Stimulated activated memory B cell treated with anti-CD40 and anti-IgM and Interleukin-4, amounts not matched to agents 10 μg/mL and 1 μg/mL and 100 μg/mL, for 72 hours (primary cell): ENCODE measurements around the gene DCAF8L1.
"Not testable (repeated sequence)": the region's sequence is repeated elsewhere in the genome, so short reads cannot be mapped to it uniquely, and the experiment has no call there.

ENCODE experiments used
- ATAC-seq: fragments of 150-1000 bp; cut with Tn5 transposase; 2 replicates; pipeline ENCODE4 v1.10.0; 2021
- H3K27ac Mint-ChIP-seq: one replicate; pipeline ENCODE4 v1.8.0; 2022; ENCODE audit warnings: mild to moderate bottlenecking, mixed read lengths
- H3K27me3 Mint-ChIP-seq: one replicate; pipeline ENCODE4 v1.8.0; 2022; ENCODE audit warnings: mixed read lengths
- H3K36me3 Mint-ChIP-seq: one replicate; pipeline ENCODE4 v1.8.0; 2022; ENCODE audit warnings: mixed read lengths
- H3K4me1 Mint-ChIP-seq: one replicate; pipeline ENCODE4 v1.8.0; 2022; ENCODE audit warnings: mixed read lengths
- H3K4me3 Mint-ChIP-seq: one replicate; pipeline ENCODE4 v1.8.0; 2022; ENCODE audit warnings: mild to moderate bottlenecking, moderate library complexity, mixed read lengths
- H3K9me3 Mint-ChIP-seq: one replicate; pipeline ENCODE4 v1.8.0; 2022; ENCODE audit warnings: mixed read lengths

The DCAF8L1 gene

GRCh38 chrX:27981349-27981748, at the start of gene DCAF8L1:
DCAF8L1 (minus strand) TSS chrX:27981449; CDS start chrX:27981334, 115 bp downstream.
- no peaks in the 10 kb centered on the region for H3K36me3 Mint-ChIP-seq
- H3K9me3 Mint-ChIP-seq = peaks cover 3% of the 10 kb centered on the region
- H3K4me1 Mint-ChIP-seq = no peaks in the 10 kb centered on the region
- no peak within 1 kb of the TSS for H3K27ac Mint-ChIP-seq
- no peaks in the 10 kb centered on the region for H3K27me3 Mint-ChIP-seq
- ATAC-seq = no peak
- H3K4me3 Mint-ChIP-seq = no peak within 1 kb of the TSS

DNA sequence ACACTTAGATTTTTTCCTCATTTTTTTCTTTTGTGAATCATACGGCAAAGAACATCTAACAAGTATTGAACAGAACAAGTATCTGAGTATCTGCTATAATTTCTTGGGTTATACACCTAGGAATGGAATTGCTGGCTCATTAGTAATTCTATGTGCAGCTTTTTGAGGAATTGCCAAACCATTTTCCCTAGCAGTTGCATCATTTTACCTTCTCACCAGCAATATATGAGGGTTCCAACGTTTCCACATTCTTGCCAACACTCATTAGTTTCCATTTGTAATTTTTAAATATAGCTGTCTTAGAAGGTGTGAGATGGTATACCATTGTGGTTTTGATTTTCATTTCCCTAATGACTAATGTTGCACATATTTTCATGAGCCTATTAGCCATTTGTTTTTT, 41.1 kb upstream of the DCAF8L1 start:
- ATAC-seq = no peak
- H3K4me3 Mint-ChIP-seq = no peak overlapping the region
- H3K27ac Mint-ChIP-seq = no peak overlapping the region
- H3K9me3 Mint-ChIP-seq = no peaks in the 10 kb centered on the region
- H3K27me3 Mint-ChIP-seq = no peaks in the 10 kb centered on the region
- H3K4me1 Mint-ChIP-seq = no peaks in the 10 kb centered on the region
- no peaks in the 10 kb centered on the region for H3K36me3 Mint-ChIP-seq

GRCh38 chrX:28016823-28017222, 35.6 kb upstream of the DCAF8L1 start:
- H3K36me3 Mint-ChIP-seq = no peaks in the 10 kb centered on the region
- ATAC-seq = no peak
- no peaks in the 10 kb centered on the region for H3K27me3 Mint-ChIP-seq
- H3K27ac Mint-ChIP-seq = no peak overlapping the region
- no peaks in the 10 kb centered on the region for H3K9me3 Mint-ChIP-seq
- no peak overlapping the region for H3K4me3 Mint-ChIP-seq
- no peaks in the 10 kb centered on the region for H3K4me1 Mint-ChIP-seq

GRCh38 chrX:28015993-28016392, 34.7 kb upstream of the DCAF8L1 start:
- Mint-ChIP-seq H3K27me3 (no peaks in the 10 kb centered on the region), H3K27ac (no peak overlapping the region), H3K9me3 (no peaks in the 10 kb centered on the region), H3K4me3 (no peak overlapping the region), H3K4me1 (no peaks in the 10 kb centered on the region), H3K36me3 (no peaks in the 10 kb centered on the region)
- ATAC-seq = no peak

GRCh38 chrX:28010875-28011274, 29.6 kb upstream of the DCAF8L1 start:
- no peaks in the 10 kb centered on the region for H3K36me3 Mint-ChIP-seq
- no peak overlapping the region for H3K4me3 Mint-ChIP-seq
- no peaks in the 10 kb centered on the region for H3K4me1 Mint-ChIP-seq
- no peaks in the 10 kb centered on the region for H3K27me3 Mint-ChIP-seq
- no peak overlapping the region for H3K27ac Mint-ChIP-seq
- ATAC-seq = no peak
- H3K9me3 Mint-ChIP-seq = peaks cover 5% of the 10 kb centered on the region

- no peak for ATAC-seq
- no peak overlapping the region for H3K4me3 Mint-ChIP-seq
- H3K9me3 Mint-ChIP-seq = no peaks in the 10 kb centered on the region
- no peaks in the 10 kb centered on the region for H3K4me1 Mint-ChIP-seq
- H3K27me3 Mint-ChIP-seq = no peaks in the 10 kb centered on the region
- H3K36me3 Mint-ChIP-seq = no peaks in the 10 kb centered on the region
- H3K27ac Mint-ChIP-seq = no peak overlapping the region
Observed at GRCh38 chrX:27998666-27999065, 17.4 kb upstream of the DCAF8L1 start.

GRCh38 chrX:27997622-27998021, 16.4 kb upstream of the DCAF8L1 start:
- Mint-ChIP-seq H3K4me1 (no peaks in the 10 kb centered on the region), H3K4me3 (no peak overlapping the region), H3K27me3 (no peaks in the 10 kb centered on the region), H3K27ac (no peak overlapping the region), H3K36me3 (no peaks in the 10 kb centered on the region), H3K9me3 (no peaks in the 10 kb centered on the region)
- no peak for ATAC-seq

DNA sequence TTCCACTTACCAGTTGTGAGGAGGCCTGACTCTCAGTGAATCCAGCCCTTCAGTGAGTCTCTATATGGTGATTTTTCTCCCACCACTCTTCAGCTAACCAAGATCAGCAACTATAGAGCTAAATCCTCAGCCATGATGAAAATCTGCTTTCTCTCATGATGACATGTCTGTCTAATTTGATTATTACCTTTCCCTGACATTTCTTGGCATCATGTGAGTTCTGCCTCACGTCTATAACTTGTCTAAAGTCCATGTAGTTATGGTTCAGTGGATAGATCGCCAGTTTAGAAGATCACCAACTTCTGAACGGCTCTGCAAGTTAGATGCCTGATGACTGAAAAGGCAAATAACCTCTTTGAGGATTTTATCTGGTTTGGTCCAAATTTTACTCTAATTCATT, 14.9 kb upstream of the DCAF8L1 start:
- H3K4me3 Mint-ChIP-seq = no peak overlapping the region
- no peaks in the 10 kb centered on the region for H3K4me1 Mint-ChIP-seq
- H3K36me3 Mint-ChIP-seq = no peaks in the 10 kb centered on the region
- no peak for ATAC-seq
- H3K27me3 Mint-ChIP-seq = no peaks in the 10 kb centered on the region
- H3K27ac Mint-ChIP-seq = no peak overlapping the region
- H3K9me3 Mint-ChIP-seq = no peaks in the 10 kb centered on the region

DNA sequence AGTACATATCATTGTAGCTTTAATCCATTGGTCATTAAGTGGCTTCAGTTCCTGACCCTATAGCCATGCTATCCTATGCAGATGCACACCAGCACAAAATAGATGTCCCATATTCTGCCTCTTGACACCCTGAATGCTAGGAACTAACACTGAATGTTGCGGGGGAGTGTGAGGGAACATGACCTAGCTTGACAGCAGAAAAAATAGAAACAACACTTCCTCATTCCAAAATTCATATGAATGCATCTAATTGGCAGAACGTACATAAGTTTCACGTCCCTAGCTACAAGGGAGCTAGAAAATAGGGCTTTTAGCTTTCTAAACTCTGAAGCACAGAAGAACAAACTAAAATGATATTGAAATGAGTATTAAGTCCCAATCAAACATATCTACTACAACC, 14.4 kb upstream of the DCAF8L1 start:
- H3K27me3 Mint-ChIP-seq = no peaks in the 10 kb centered on the region
- no peak overlapping the region for H3K4me3 Mint-ChIP-seq
- ATAC-seq = no peak
- H3K36me3 Mint-ChIP-seq = no peaks in the 10 kb centered on the region
- H3K27ac Mint-ChIP-seq = no peak overlapping the region
- H3K4me1 Mint-ChIP-seq = no peaks in the 10 kb centered on the region
- no peaks in the 10 kb centered on the region for H3K9me3 Mint-ChIP-seq

DNA sequence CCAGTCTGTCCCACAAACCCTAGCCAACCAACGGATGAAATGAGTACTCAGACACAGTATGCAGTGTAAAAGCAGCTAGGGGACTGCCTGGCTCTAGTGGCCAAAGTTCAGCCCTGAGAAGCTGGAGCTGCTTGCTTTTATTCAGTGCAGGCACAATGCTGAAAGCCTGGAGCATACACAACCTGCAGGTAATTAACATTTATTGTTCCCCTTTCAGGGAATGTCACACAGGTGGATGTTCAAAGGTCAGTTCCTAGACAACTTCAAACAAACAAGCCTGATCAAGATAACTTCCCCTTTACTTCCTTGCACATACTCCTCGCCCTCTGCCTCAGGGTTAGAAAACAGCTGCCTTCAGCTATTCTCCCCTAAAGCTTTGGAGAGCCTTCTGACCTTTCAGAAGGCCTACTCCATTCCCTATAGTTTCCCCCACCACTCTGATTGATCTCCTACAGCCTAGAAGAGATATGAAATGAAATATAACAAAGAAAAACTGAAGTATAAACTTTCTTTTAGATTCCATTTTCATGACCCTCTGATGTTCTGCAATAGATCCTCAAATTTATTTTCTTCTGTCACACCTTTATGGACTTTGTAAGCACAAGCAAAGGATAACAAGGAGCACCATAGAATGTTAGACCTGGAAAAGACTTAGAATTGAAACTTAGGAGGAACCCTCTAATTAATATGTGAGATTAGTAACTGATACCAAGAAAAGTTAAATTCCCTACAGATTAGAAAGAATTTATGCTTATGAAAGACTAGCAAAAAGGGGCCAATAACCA, 6.8 kb upstream of the DCAF8L1 start:
- no peaks in the 10 kb centered on the region for H3K9me3 Mint-ChIP-seq
- no peaks in the 10 kb centered on the region for H3K4me1 Mint-ChIP-seq
- no peak overlapping the region for H3K4me3 Mint-ChIP-seq
- no peaks in the 10 kb centered on the region for H3K27me3 Mint-ChIP-seq
- no peak for ATAC-seq
- no peaks in the 10 kb centered on the region for H3K36me3 Mint-ChIP-seq
- no peak overlapping the region for H3K27ac Mint-ChIP-seq

GRCh38 chrX:27976934-27977333, 4.3 kb downstream of the DCAF8L1 start:
- H3K27me3 Mint-ChIP-seq, ATAC-seq: not testable (repeated sequence)

DNA sequence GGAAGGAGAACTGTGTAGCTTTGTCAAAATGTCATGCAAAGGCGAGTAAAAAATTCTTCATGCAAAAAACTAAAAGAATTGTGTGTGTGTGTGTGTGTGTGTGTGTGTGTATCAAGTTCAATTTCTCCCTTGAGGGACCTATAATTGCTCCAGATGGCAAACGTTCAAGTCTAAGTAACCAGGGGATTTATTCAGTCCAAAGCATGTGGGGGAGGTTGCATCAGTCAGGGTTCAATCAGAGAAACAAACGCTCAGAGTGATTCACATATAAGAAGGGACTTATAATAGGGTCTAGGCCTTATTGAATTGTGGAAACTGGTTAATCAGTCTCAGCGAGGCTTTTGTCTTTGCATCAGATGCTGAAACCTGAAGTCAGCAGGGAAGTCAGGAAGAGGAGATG, 5.0 kb downstream of the DCAF8L1 start:
- ATAC-seq = no peak
- Mint-ChIP-seq H3K36me3 (no peaks in the 10 kb centered on the region), H3K4me1 (no peaks in the 10 kb centered on the region), H3K4me3 (no peak overlapping the region), H3K27me3 (no peaks in the 10 kb centered on the region), H3K9me3 (peaks cover 5% of the 10 kb centered on the region), H3K27ac (no peak overlapping the region)

More at GRCh38 chrX:27976934-27977333, 4.3 kb downstream of the DCAF8L1 start:
- not testable (repeated sequence) for H3K36me3 Mint-ChIP-seq, H3K4me1 Mint-ChIP-seq, H3K4me3 Mint-ChIP-seq, H3K27ac Mint-ChIP-seq, H3K9me3 Mint-ChIP-seq

DNA sequence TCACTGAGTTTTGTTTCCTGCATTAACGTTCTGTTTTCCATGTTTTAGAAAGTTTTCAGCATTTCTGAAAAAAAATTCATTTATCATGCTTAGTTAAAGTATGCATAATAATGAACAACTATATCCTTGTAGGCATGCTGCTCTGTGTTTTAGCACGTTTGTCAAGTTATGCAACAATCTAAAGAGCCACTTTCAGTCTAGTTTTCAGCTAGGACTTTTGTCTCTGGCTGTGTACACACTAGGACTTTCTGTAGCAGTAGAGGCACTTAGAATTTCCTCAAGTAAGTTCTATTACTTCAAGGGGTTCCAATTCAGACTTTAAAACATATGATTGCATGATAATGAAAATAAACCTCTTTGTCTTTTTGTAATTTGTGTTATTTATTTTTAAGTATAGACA, 12.4 kb downstream of the DCAF8L1 start:
- Mint-ChIP-seq H3K4me3 (no peak overlapping the region), H3K9me3 (peaks cover 3% of the 10 kb centered on the region), H3K27me3 (no peaks in the 10 kb centered on the region), H3K4me1 (no peaks in the 10 kb centered on the region), H3K27ac (no peak overlapping the region), H3K36me3 (no peaks in the 10 kb centered on the region)
- no peak for ATAC-seq

DNA sequence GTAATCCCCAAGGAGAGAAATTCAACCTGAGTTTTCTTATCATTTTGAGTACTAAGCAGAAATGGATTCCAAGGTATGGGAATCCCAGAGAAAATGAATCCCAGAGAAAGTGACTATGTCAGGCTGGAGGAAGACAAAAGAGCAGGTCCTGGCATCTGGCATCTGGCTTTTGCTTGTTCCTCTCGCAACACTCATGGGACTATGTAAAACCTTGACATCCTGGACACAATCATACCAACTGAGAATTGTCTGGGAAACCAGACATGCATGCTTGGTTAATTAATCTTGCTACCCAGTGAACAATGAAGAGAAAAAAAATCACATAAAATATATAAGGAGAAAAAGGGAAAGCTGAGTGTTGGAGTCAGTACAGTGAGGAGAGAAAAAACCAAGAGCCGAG, 12.9 kb downstream of the DCAF8L1 start:
- Mint-ChIP-seq H3K27me3 (no peaks in the 10 kb centered on the region), H3K27ac (no peak overlapping the region), H3K9me3 (peaks cover 3% of the 10 kb centered on the region), H3K4me3 (no peak overlapping the region), H3K36me3 (no peaks in the 10 kb centered on the region), H3K4me1 (no peaks in the 10 kb centered on the region)
- no peak for ATAC-seq

DNA sequence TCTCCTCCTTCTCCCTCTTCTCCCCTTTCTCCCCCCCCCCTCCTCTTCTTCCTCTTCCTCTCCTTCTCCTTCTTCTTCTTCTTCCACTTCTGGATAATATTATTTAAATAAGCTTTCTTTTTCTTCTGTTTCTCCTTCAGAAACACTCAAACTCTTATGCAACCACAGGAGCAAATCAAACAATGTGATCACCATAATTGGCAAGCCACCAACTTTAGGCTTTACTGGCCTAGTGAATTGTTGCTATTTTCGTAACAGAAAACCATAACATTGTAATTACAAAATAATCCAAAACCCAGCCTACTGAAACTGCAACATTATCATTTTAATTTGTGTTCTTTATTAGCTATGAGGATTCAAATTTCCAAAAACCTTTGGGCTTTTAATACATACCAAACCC, 14.3 kb downstream of the DCAF8L1 start:
- Mint-ChIP-seq H3K4me3 (no peak overlapping the region), H3K9me3 (peaks cover 3% of the 10 kb centered on the region), H3K27me3 (no peaks in the 10 kb centered on the region), H3K36me3 (no peaks in the 10 kb centered on the region), H3K4me1 (no peaks in the 10 kb centered on the region), H3K27ac (no peak overlapping the region)
- ATAC-seq = no peak

DNA sequence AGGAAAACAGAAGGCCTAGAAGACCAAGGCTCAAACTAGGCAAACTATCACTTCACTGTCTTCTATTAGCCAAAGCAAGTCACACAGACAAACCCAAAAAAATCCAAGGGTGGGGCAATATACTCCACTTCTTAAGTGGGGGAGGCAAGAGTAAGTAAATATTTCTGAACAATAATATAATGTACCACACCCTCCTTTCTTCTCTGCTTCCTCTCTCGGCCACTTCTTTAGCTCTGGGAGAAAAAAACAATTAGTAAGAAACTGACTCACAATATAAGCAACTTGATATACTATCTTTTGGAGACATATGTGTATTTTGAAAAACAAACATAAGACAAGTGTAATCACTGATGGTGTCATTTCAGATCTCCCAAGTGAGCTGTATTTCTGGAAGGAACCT, 14.8 kb downstream of the DCAF8L1 start:
- Mint-ChIP-seq H3K36me3 (no peaks in the 10 kb centered on the region), H3K4me1 (no peaks in the 10 kb centered on the region), H3K27me3 (no peaks in the 10 kb centered on the region), H3K9me3 (peaks cover 3% of the 10 kb centered on the region), H3K27ac (no peak overlapping the region), H3K4me3 (no peak overlapping the region)
- ATAC-seq = no peak
